NOMO-1 treated with DMSO at 0.1 percent for 48 hours (cell line): Measurements from ENCODE around the gene RADIL.

ENCODE experiments used
- DNase-seq: peaks from one replicate; lab custom pipeline; 2025; ENCODE audit not compliant: unreplicated experiment; lab: John Stamatoyannopoulos, UW

Gene RADIL

GRCh38 chr7:4856336-4857057, 27.0 kb downstream of the RADIL start:
- no peak for DNase-seq

- no peak for DNase-seq
Observed at GRCh38 chr7:4854916-4855315, 28.6 kb downstream of the RADIL start.

GRCh38 chr7:4851459-4852422, 31.8 kb downstream of the RADIL start:
- DNase-seq, result no peak

GRCh38 chr7:4850262-4850795, 33.2 kb downstream of the RADIL start:
- DNase-seq, result no peak

GRCh38 chr7:4849390-4849789, 34.1 kb downstream of the RADIL start:
- no peak for DNase-seq

GRCh38 chr7:4845740-4846142, 37.8 kb downstream of the RADIL start:
- peak; percentile 37 for DNase-seq

GRCh38 chr7:4842319-4843064, 41.0 kb downstream of the RADIL start:
- no peak for DNase-seq

GRCh38 chr7:4841836-4842235, 41.7 kb downstream of the RADIL start:
- DNase-seq, result no peak

GRCh38 chr7:4841007-4841784, 42.3 kb downstream of the RADIL start:
- DNase-seq, result no peak

- DNase-seq, result no peak
Observed at GRCh38 chr7:4840079-4840501, 43.4 kb downstream of the RADIL start.

- DNase-seq, result no peak
Observed at GRCh38 chr7:4838626-4839334, 44.7 kb downstream of the RADIL start.

- no peak for DNase-seq
Observed at GRCh38 chr7:4837803-4838625, 45.5 kb downstream of the RADIL start.

- no peak for DNase-seq
Observed at GRCh38 chr7:4837041-4837802, 46.3 kb downstream of the RADIL start.

GRCh38 chr7:4836206-4836661, 47.3 kb downstream of the RADIL start:
- no peak for DNase-seq

- no peak for DNase-seq
Observed at GRCh38 chr7:4835398-4836205, 47.9 kb downstream of the RADIL start.

- no peak for DNase-seq
Observed at GRCh38 chr7:4834601-4835397, 48.7 kb downstream of the RADIL start.
